ENCODE results near the gene TXNDC2. TPM values are rescaled to one million over a fixed set of nuclear protein-coding genes. Genes with fewer than 3 reads are reported as not detected.

The TXNDC2 gene
- total and polyA plus RNA-seq, 10 of the 15 experiments (the other 5 are each of a cell fraction or from before 2014, with no cell fraction given) = 0.04 to 0.07 (median 0.06) TPM; not detected in 7

DNA sequence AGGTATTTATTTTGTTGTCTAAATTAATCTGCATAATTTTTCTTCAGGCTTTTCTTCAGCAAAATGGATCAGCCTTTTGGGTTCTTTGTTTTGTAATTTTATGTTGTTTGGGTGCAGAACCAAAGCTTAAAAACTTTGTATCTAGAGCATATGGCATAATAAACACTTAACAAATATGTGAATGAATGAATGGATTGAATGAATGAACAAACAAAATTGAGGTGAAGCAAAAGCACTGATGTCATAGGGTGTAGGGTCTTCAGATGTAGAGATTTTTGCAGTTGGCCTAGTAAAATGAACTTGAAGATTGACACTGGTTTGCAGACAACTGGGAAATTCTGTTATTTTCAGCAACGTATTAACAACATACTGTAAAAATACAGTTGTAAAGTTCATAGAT is 45.4 kb downstream of the TXNDC2 start:
- ChIA-PET RAD21 (ENCODE audit: unreplicated experiment) (no interaction called here), SMC1A (ENCODE audit: uncharacterized antibody, unreplicated experiment) (no interaction called here), POLR2A (no interaction called here), CTCF (no interaction called here)
- no peak overlapping the region for H3K27ac ChIP-seq (ENCODE audit: control insufficient read depth, insufficient read depth)
- in situ Hi-C loops (cut with MboI) = no loop called here
- peaks cover 68% of the 10 kb centered on the region for H3K79me2 ChIP-seq (ENCODE audit: control insufficient read depth, insufficient read depth, low read length)
- H3K9ac ChIP-seq (ENCODE audit: control insufficient read depth, insufficient read depth, low read length) = no peak overlapping the region
- DNase-seq (ENCODE audit: low read depth, low spot score) = no peak
- peaks cover 6% of the 10 kb centered on the region for H4K20me1 ChIP-seq (ENCODE audit: control insufficient read depth, insufficient read depth)
- H3K4me3 ChIP-seq = no peak overlapping the region
- no peak for ATAC-seq
- WGBS (ENCODE audit: insufficient coverage, insufficient replicate concordance, low lambda C conversion rate, missing lambda C conversion rate) = 50% methylated on average over 1 of the region's 1 CpG
- no peak for FAIRE-seq
- H3K27me3 ChIP-seq (replicated peaks in 1 of 2; ENCODE audit: control insufficient read depth in 2 of 2, insufficient read depth in 2 of 2, low read length in 1 of 2) = no peaks in the 10 kb centered on the region
- peaks cover 5 to 17% of the 10 kb centered on the region in 2 experiments for H3K36me3 ChIP-seq (ENCODE audit: control insufficient read depth in 2 of 2, insufficient read depth in 2 of 2, low read length in 1 of 2)
- H3K4me2 ChIP-seq (ENCODE audit: control insufficient read depth, insufficient read depth) = no peak overlapping the region
- TF ChIP-seq ZNF24 (IDR thresholded peaks at IDR 0.05) = peak; percentile 69
- TF ChIP-seq JUND (IDR thresholded peaks at IDR 0.05; ENCODE audit: low read depth, low read length) = no peak
- intact Hi-C loops (cut with micrococcal nuclease; ENCODE audit: unreplicated experiment) = no loop called here
- no peaks in the 10 kb centered on the region for H3K9me3 ChIP-seq (replicated peaks; ENCODE audit: control insufficient read depth, insufficient read depth, low read length)
- peaks cover 13% of the 10 kb centered on the region for H3K4me1 ChIP-seq (ENCODE audit: control insufficient read depth, insufficient read depth, low read length)
- H2AFZ ChIP-seq (ENCODE audit: control insufficient read depth, low read depth, low read length) = no peak overlapping the region
- BruUV-seq (replicated peaks) = no TSS peak

DNA sequence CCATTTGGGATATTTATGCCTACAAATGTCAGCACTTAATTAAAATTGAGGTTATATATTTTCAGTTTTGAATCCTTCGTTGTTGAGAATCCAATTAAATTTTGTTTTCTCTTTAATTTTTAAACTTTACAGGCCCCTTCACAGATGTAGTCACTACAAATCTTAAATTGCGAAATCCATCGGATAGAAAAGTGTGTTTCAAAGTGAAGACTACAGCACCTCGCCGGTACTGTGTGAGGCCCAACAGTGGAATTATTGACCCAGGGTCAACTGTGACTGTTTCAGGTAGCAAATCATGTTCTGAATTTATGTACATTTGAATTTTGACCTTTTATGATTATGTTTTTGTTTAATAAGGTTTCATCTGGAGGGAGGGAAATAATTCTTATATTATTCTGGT is 45.9 kb downstream of the TXNDC2 start:
- BruUV-seq (replicated peaks) = no TSS peak
- Histone ChIP-seq H3K9me3 (replicated peaks; ENCODE audit: control insufficient read depth, insufficient read depth, low read length) (no peaks in the 10 kb centered on the region), H3K36me3 (ENCODE audit: control insufficient read depth in 2 of 2, insufficient read depth in 2 of 2, low read length in 1 of 2) (peaks cover 5 to 18% of the 10 kb centered on the region in 2 experiments), H3K79me2 (ENCODE audit: control insufficient read depth, insufficient read depth, low read length) (peaks cover 63% of the 10 kb centered on the region), H3K27ac (ENCODE audit: control insufficient read depth, insufficient read depth) (no peak overlapping the region), H3K4me2 (ENCODE audit: control insufficient read depth, insufficient read depth) (no peak overlapping the region), H3K4me1 (ENCODE audit: control insufficient read depth, insufficient read depth, low read length) (peaks cover 7% of the 10 kb centered on the region), H2AFZ (ENCODE audit: control insufficient read depth, low read depth, low read length) (no peak overlapping the region), H4K20me1 (ENCODE audit: control insufficient read depth, insufficient read depth) (0 out of 2 replicates have a peak, but pooled peaks cover 2% of the 10 kb centered on the region), H3K27me3 (replicated peaks in 1 of 2; ENCODE audit: control insufficient read depth in 2 of 2, insufficient read depth in 2 of 2, low read length in 1 of 2) (no peaks in the 10 kb centered on the region), H3K4me3 (no peak overlapping the region), H3K9ac (ENCODE audit: control insufficient read depth, insufficient read depth, low read length) (no peak overlapping the region)
- CTCF ChIA-PET = no interaction called here
- SMC1A ChIA-PET (ENCODE audit: uncharacterized antibody, unreplicated experiment) = no interaction called here
- POLR2A ChIA-PET = no interaction called here
- WGBS (ENCODE audit: insufficient coverage, insufficient replicate concordance, low lambda C conversion rate, missing lambda C conversion rate) = 89% methylated on average over 5 of the region's 5 CpGs
- RAD21 ChIA-PET (ENCODE audit: unreplicated experiment) = no interaction called here
- TF ChIP-seq NBN (IDR thresholded peaks at IDR 0.05) = no peak
- TF ChIP-seq FOS (IDR thresholded peaks at IDR 0.05; ENCODE audit: borderline replicate concordance, extremely low read depth, insufficient read length) = no peak
- TF ChIP-seq HDAC2 (IDR thresholded peaks at IDR 0.05) = no peak
- no peak for TF ChIP-seq ZSCAN29 (IDR thresholded peaks at IDR 0.05)
- TF ChIP-seq ZNF622 (IDR thresholded peaks at IDR 0.05) = no peak
- TF ChIP-seq, protein P1, sequence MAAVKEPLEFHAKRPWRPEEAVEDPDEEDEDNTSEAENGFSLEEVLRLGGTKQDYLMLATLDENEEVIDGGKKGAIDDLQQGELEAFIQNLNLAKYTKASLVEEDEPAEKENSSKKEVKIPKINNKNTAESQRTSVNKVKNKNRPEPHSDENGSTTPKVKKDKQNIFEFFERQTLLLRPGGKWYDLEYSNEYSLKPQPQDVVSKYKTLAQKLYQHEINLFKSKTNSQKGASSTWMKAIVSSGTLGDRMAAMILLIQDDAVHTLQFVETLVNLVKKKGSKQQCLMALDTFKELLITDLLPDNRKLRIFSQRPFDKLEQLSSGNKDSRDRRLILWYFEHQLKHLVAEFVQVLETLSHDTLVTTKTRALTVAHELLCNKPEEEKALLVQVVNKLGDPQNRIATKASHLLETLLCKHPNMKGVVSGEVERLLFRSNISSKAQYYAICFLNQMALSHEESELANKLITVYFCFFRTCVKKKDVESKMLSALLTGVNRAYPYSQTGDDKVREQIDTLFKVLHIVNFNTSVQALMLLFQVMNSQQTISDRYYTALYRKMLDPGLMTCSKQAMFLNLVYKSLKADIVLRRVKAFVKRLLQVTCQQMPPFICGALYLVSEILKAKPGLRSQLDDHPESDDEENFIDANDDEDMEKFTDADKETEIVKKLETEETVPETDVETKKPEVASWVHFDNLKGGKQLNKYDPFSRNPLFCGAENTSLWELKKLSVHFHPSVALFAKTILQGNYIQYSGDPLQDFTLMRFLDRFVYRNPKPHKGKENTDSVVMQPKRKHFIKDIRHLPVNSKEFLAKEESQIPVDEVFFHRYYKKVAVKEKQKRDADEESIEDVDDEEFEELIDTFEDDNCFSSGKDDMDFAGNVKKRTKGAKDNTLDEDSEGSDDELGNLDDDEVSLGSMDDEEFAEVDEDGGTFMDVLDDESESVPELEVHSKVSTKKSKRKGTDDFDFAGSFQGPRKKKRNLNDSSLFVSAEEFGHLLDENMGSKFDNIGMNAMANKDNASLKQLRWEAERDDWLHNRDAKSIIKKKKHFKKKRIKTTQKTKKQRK (IDR thresholded peaks at IDR 0.05; ENCODE audit: low read depth, low read length) = no peak
- no peak for TF ChIP-seq ZNF384 (IDR thresholded peaks at IDR 0.05; ENCODE audit: borderline replicate concordance, low read depth, low read length)
- no peak for TF ChIP-seq RAD51 (IDR thresholded peaks at IDR 0.05)
- TF ChIP-seq IKZF1 (conservative IDR thresholded peaks at IDR 0.05) = no peak
- no peak for TF ChIP-seq CREM (IDR thresholded peaks at IDR 0.05; ENCODE audit: low read depth)
- TF ChIP-seq, protein P2, sequence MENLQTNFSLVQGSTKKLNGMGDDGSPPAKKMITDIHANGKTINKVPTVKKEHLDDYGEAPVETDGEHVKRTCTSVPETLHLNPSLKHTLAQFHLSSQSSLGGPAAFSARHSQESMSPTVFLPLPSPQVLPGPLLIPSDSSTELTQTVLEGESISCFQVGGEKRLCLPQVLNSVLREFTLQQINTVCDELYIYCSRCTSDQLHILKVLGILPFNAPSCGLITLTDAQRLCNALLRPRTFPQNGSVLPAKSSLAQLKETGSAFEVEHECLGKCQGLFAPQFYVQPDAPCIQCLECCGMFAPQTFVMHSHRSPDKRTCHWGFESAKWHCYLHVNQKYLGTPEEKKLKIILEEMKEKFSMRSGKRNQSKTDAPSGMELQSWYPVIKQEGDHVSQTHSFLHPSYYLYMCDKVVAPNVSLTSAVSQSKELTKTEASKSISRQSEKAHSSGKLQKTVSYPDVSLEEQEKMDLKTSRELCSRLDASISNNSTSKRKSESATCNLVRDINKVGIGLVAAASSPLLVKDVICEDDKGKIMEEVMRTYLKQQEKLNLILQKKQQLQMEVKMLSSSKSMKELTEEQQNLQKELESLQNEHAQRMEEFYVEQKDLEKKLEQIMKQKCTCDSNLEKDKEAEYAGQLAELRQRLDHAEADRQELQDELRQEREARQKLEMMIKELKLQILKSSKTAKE (IDR thresholded peaks at IDR 0.05; ENCODE audit: low read depth, poor library complexity, severe bottlenecking) = no peak
- TF ChIP-seq NR2F1 (conservative IDR thresholded peaks at IDR 0.05) = no peak
- no peak for TF ChIP-seq SIN3A (IDR thresholded peaks at IDR 0.05; ENCODE audit: low read depth, low read length)
- no peak for DNase-seq (ENCODE audit: low read depth, low spot score)
- in situ Hi-C loops (cut with MboI) (no loop called here), intact Hi-C loops (cut with micrococcal nuclease; ENCODE audit: unreplicated experiment) (no loop called here)
- no peak for ATAC-seq
- no peak for FAIRE-seq
